Panc1 (cell line): Measurements from ENCODE around the gene FGFBP2. TPM values are rescaled to one million over a fixed set of nuclear protein-coding genes. Genes with fewer than 3 reads are reported as not detected.
"Not testable (repeated sequence)": the region's sequence is repeated elsewhere in the genome, so short reads cannot be mapped to it uniquely, and the experiment has no call there.

Source experiments
- ATAC-seq: fragments of 200-7000 bp; cut with Tn5 transposase; 2 replicates; pipeline ENCODE4 v1.9.1; 2020; ENCODE audit warnings: mild to moderate bottlenecking, moderate library complexity
- BruUV-seq: library from RNA; stranded (reverse); fragments of 400-500 nt; replicated peaks from 2 replicates; lab custom pipeline; 2021; lab: Mats Ljungman, UMichigan
- CTCF ChIA-PET: fragments of 300-600 bp; sonication (Branson Sonifier 250); formaldehyde crosslinking; loops from one replicate; lab custom pipeline; 2022; ENCODE audit warnings: antibody characterized with exemption; lab: Charles Lee
- POLR2A ChIA-PET: fragments of 300-600 bp; sonication (Branson Sonifier 250); formaldehyde crosslinking; loops from one replicate; lab custom pipeline; 2022; ENCODE audit warnings: antibody characterized with exemption; lab: Charles Lee
- DNase-seq: peaks from one replicate; pipeline ENCODE4 v3.0.0-alpha.2; 2010; ENCODE audit warnings: low read depth, low spot score
- H3K27ac ChIP-seq: 2 replicates; pipeline ENCODE4 v1.5.1; 2011; ENCODE audit warnings: mild to moderate bottlenecking, low read length, inconsistent platforms
- H3K27me3 ChIP-seq: fragments of 200-500 bp; sonication (Bioruptor generic); 2 replicates; pipeline ENCODE4 v1.6.0; 2014; ENCODE audit warnings: low read length, inconsistent platforms; ENCODE audit not compliant: control insufficient read depth, insufficient read depth
- H3K36me3 ChIP-seq: fragments of 200-500 bp; sonication (Bioruptor generic); 2 replicates; pipeline ENCODE4 v1.5.1; 2014; ENCODE audit warnings: inconsistent platforms, mild to moderate bottlenecking, low read length, moderate library complexity; ENCODE audit not compliant: control insufficient read depth, insufficient read depth
- H3K4me1 ChIP-seq: 2 replicates; pipeline ENCODE4 v1.5.1; 2011; ENCODE audit warnings: inconsistent platforms, mild to moderate bottlenecking, low read length, moderate library complexity; ENCODE audit not compliant: control insufficient read depth, insufficient read depth
- H3K4me3 ChIP-seq, 2 experiments: 2 replicates each; pipeline ENCODE4 v1.5.1; 2011 to 2012; ENCODE audit warnings: low read depth in 2 of 2, low read length in 2 of 2, mild to moderate bottlenecking in 2 of 2, inconsistent platforms in 1 of 2, moderate library complexity in 1 of 2
- H3K9me3 ChIP-seq: fragments of 200-500 bp; sonication (Bioruptor generic); 2 replicates; pipeline ENCODE4 v1.5.1; 2014; ENCODE audit warnings: low read depth, mild to moderate bottlenecking, inconsistent platforms, low read length, moderate library complexity; ENCODE audit not compliant: control insufficient read depth, insufficient read depth
- CTCF ChIP-seq: fragments of 450-650 bp; IDR thresholded peaks from 2 replicates; pipeline ENCODE4 v1.5.1; 2017; ENCODE audit warnings: mild to moderate bottlenecking
- POLR2AphosphoS5 ChIP-seq: IDR thresholded peaks from 2 replicates; pipeline ENCODE4 v1.6.1; 2012; ENCODE audit warnings: mild to moderate bottlenecking, low read depth, low read length, moderate library complexity
- REST ChIP-seq, 2 experiments: IDR thresholded peaks; 2 replicates each; pipeline ENCODE4 v1.6.1; 2011 to 2012; ENCODE audit warnings: low read depth in 2 of 2, control low read depth in 1 of 2, low read length in 1 of 2, mild to moderate bottlenecking in 1 of 2, moderate library complexity in 1 of 2; ENCODE audit not compliant: insufficient read depth in 1 of 2
- SIN3A ChIP-seq: IDR thresholded peaks from 2 replicates; pipeline ENCODE4 v1.6.1; 2012; ENCODE audit warnings: low read depth, mild to moderate bottlenecking, low read length, moderate library complexity, borderline replicate concordance; ENCODE audit not compliant: insufficient read depth
- TCF7L2 ChIP-seq: IDR thresholded peaks from 2 replicates; pipeline ENCODE4 v1.6.1; 2011; ENCODE audit warnings: mild to moderate bottlenecking, low read depth, low read length, inconsistent platforms
- in situ Hi-C: cut with HindIII; loops from 2 replicates; pipeline ENCODE4 v1.10.0; 2016; ENCODE audit warnings: low sequenced_read_pairs, low pct_unique_long_range_greater_than_20kb
- intact Hi-C: fragments of 100-400 bp; cut with micrococcal nuclease; formaldehyde crosslinking; loops from one replicate; pipeline ENCODE4 v1.10.0; 2022; ENCODE audit not compliant: unreplicated experiment
- total RNA-seq: library from RNA; stranded (reverse); gene quantifications from one replicate; pipeline ENCODE4 v1.2.1, GENCODE V29; 2021; ENCODE audit not compliant: unreplicated experiment

FGFBP2 gene
- total RNA-seq, 1 experiment from 2014 or later, result 0.33 TPM

- ChIA-PET CTCF (no interaction called here), POLR2A (interaction anchor here (0.5 kb wide), 1 partner anchor 18 kb away, joined by 4 read pairs; no protein-coding TSS in a partner anchor)
- in situ Hi-C loops (no loop called here), intact Hi-C loops (no loop called here)
- no TSS peak for BruUV-seq
- TF ChIP-seq POLR2AphosphoS5, result no peak
- TF ChIP-seq CTCF, result no peak
- no peak for TF ChIP-seq SIN3A
- no peak for TF ChIP-seq REST (IDR thresholded peaks at IDR 0.05; ENCODE audit: insufficient read depth in 1 of 2, low read depth in 2 of 2, low read length in 1 of 2)
- no peak for TF ChIP-seq TCF7L2
- Histone ChIP-seq H3K4me3 (no peak overlapping the region), H3K36me3 (no peaks in the 10 kb centered on the region), H3K27ac (no peak overlapping the region), H3K4me1 (no peaks in the 10 kb centered on the region; the same call in 1 of the 2 replicates), H3K9me3 (no peaks in the 10 kb centered on the region), H3K27me3 (no peaks in the 10 kb centered on the region)
- ATAC-seq (no peak), DNase-seq (no peak)
Observed at GRCh38 chr4:15918484-15919129, 44.4 kb downstream of the FGFBP2 start.

DNA sequence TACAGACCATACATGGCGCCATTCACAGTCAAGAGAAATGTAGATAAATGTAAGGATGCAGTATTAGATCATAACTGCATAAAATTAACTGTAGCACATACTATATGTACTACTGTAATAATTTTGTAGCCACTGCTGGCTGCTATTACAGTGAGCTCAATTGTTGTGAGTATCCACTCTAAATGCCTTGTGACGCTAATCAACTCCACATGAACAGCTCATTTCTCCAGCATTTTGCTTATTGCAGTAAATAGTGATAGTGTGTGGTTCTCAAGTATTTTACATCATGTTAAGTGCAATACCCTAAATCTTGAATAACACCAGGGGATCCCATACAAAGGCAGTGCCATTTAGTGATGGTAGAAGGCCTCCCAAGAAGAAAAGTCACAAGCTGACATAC lies 45.7 kb downstream of the FGFBP2 start:
- ChIA-PET CTCF (no interaction called here), POLR2A (no interaction called here)
- Histone ChIP-seq H3K36me3 (no peaks in the 10 kb centered on the region), H3K4me1 (no peaks in the 10 kb centered on the region; the same call in none of the 2 replicates), H3K9me3 (no peaks in the 10 kb centered on the region), H3K4me3 (no peak overlapping the region), H3K27me3 (no peaks in the 10 kb centered on the region), H3K27ac (no peak overlapping the region)
- no peak for DNase-seq
- in situ Hi-C loops, result no loop called here
- BruUV-seq, result no TSS peak
- no peak for TF ChIP-seq CTCF
- TF ChIP-seq SIN3A, result no peak
- intact Hi-C loops, result no loop called here
- ATAC-seq, result no peak

DNA sequence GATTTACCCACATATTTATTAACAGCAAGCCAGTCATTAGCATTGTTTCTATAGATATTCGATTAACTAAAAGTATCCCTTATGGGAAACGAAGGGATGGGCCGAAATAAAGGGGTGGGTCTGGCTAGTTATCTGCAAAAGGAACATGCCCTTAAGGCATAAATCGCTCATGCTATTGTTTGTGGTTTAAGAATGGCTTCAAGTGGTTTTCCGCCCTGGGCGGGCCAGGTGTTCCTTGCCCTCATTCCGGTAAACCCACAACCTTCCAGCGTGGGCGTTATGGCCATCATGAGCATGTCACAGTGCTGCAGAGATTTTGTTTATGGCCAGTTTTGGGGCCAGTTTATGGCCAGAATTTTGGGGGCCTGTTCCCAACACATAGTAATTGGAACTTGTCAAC lies 46.6 kb downstream of the FGFBP2 start:
- ATAC-seq, H3K36me3 ChIP-seq, H3K9me3 ChIP-seq, CTCF ChIA-PET, H3K4me1 ChIP-seq, intact Hi-C loops, DNase-seq, H3K4me3 ChIP-seq, H3K27me3 ChIP-seq, BruUV-seq, H3K27ac ChIP-seq, POLR2A ChIA-PET, in situ Hi-C loops: not testable (repeated sequence)
